Tibial nerve (tissue), 4 donors: ENCODE data around the gene PHF2.

Experiments used
- EP300 ChIP-seq, 2 donors: sonication (generic); formaldehyde crosslinking; IDR thresholded peaks; one replicate each; pipeline ENCODE4 v1.6.1; 2017; ENCODE audit warnings: antibody characterized with exemption in 2 of 2, mild to moderate bottlenecking in 1 of 2
- POLR2A ChIP-seq, 2 donors: fragments of 450-650 bp; IDR thresholded peaks; one replicate each; pipeline ENCODE4 v1.6.1; 2017; ENCODE audit warnings: antibody characterized with exemption in 2 of 2, mild to moderate bottlenecking in 2 of 2, moderate library complexity in 2 of 2
- TF ChIP-seq, protein P1 (sequence below), 5 experiments: fragments of 200-600 bp in 3 of 5; fragments of 450-650 bp in 2 of 5; sonication (generic) in 3 of 5; IDR thresholded peaks; one replicate each; pipeline ENCODE4 v1.5.1; 2016 to 2019; ENCODE audit warnings: antibody characterized with exemption in 5 of 5, mild to moderate bottlenecking in 3 of 5, moderate library complexity in 2 of 5

DNA sequence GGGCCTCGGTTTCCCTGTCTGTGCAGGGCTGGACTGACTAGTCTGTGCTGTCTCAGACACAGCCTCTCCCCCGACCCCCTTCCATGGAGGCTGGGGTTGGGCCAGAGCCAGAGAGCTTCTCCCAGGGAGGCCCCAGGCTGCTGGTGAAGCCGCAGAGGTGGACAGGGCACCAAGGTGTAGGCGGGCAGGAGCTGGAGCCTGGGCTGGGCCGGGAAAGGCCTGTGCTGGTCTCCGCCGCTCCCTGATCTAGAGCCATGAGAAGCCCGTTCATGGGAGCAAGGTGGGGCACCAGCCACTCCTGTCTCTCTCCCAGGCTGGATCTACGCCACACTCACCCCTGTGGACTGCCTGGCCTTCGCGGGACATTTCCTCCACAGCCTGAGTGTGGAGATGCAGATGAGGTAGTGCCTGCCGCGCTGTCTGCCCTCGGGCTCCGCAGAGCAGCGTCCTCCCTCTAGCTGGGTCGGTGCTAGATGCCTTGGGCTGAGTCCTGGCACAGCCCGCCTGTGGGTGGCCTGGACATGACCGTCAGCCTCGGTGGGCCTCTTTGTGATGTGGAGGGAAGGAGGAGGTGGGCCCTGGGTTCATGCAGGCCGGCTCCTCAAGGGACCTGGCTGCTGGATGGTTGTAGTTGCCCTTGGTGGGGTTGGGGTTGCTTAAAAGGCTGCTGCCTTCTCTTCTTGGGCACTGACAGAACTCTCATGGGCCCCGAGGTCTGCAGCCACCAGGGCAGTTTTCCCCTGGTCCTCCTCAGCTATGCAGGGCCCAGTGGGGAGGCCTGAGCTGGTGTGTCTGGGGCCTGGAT is 79.4 kb downstream of the PHF2 start:
- TF ChIP-seq POLR2A (IDR thresholded peaks at IDR 0.05) (no peak), EP300 (IDR thresholded peaks at IDR 0.05) (no peak)
- TF ChIP-seq, protein P1, sequence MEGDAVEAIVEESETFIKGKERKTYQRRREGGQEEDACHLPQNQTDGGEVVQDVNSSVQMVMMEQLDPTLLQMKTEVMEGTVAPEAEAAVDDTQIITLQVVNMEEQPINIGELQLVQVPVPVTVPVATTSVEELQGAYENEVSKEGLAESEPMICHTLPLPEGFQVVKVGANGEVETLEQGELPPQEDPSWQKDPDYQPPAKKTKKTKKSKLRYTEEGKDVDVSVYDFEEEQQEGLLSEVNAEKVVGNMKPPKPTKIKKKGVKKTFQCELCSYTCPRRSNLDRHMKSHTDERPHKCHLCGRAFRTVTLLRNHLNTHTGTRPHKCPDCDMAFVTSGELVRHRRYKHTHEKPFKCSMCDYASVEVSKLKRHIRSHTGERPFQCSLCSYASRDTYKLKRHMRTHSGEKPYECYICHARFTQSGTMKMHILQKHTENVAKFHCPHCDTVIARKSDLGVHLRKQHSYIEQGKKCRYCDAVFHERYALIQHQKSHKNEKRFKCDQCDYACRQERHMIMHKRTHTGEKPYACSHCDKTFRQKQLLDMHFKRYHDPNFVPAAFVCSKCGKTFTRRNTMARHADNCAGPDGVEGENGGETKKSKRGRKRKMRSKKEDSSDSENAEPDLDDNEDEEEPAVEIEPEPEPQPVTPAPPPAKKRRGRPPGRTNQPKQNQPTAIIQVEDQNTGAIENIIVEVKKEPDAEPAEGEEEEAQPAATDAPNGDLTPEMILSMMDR (IDR thresholded peaks at IDR 0.05): no peak
